K562 (cell line): ENCODE results near the gene ZNF485. TPM values are rescaled to one million over a fixed set of nuclear protein-coding genes. Genes with fewer than 3 reads are reported as not detected.

Source experiments
- ARID2 ChIP-seq: fragments of 450-650 bp; IDR thresholded peaks from 2 replicates; pipeline ENCODE4 v1.6.1; 2017; ENCODE audit warnings: antibody characterized with exemption, mild to moderate bottlenecking
- ASH1L ChIP-seq: fragments of 450-650 bp; IDR thresholded peaks from 2 replicates; pipeline ENCODE4 v1.6.1; 2018; ENCODE audit warnings: borderline replicate concordance, mild to moderate bottlenecking, low read depth; ENCODE audit not compliant: partially characterized antibody
- CBX5 ChIP-seq: IDR thresholded peaks from 2 replicates; pipeline ENCODE4 v1.6.1; 2014; ENCODE audit warnings: low read depth, borderline replicate concordance
- CHD4 ChIP-seq: fragments of 200-600 bp; sonication (generic); IDR thresholded peaks from 3 replicates; pipeline ENCODE4 v1.6.1; 2012; ENCODE audit warnings: low read depth, mild to moderate bottlenecking, mixed read lengths, low read length, inconsistent platforms; ENCODE audit not compliant: insufficient read depth, insufficient replicate concordance, poor library complexity, severe bottlenecking
- DNMT1 ChIP-seq: fragments of 450-650 bp; IDR thresholded peaks from 2 replicates; pipeline ENCODE4 v1.6.1; 2016; ENCODE audit warnings: antibody characterized with exemption, mild to moderate bottlenecking
- E2F1 ChIP-seq: sonication (generic); formaldehyde crosslinking; IDR thresholded peaks from 2 replicates; pipeline ENCODE4 v1.8.1; 2023; ENCODE audit warnings: mild to moderate bottlenecking, missing genetic modification reagents, moderate library complexity
- E2F5 ChIP-seq: sonication (generic); formaldehyde crosslinking; IDR thresholded peaks from 2 replicates; pipeline ENCODE4 v1.8.0; 2022; ENCODE audit warnings: mild to moderate bottlenecking, missing genetic modification reagents
- GTF2E2 ChIP-seq: fragments of 200-800 bp; sonication (Bioruptor generic); IDR thresholded peaks from 2 replicates; pipeline ENCODE4 v1.6.1; 2016; ENCODE audit warnings: missing genetic modification characterization, missing compliant biosample characterization
- HNRNPH1 ChIP-seq: fragments of 200-400 bp; formaldehyde crosslinking; optimal IDR thresholded peaks from 2 replicates; pipeline ENCODE3; 2017; ENCODE audit warnings: low read depth, mild to moderate bottlenecking, low read length, moderate library complexity
- MAZ ChIP-seq, 2 experiments: fragments of 450-650 bp in 1 of 2; sonication (generic) in 1 of 2; formaldehyde crosslinking; IDR thresholded peaks in 1 of 2; conservative IDR thresholded peaks in 1 of 2; 2 replicates each; pipeline versions ENCODE4 v1.4.0 to v1.5.0; 2020; ENCODE audit warnings: mild to moderate bottlenecking in 1 of 2, missing genetic modification reagents in 1 of 2
- NR1H2 ChIP-seq: sonication (generic); formaldehyde crosslinking; IDR thresholded peaks from 2 replicates; pipeline ENCODE4 v1.4.0; 2020; ENCODE audit warnings: mild to moderate bottlenecking, missing genetic modification reagents
- RFX5 ChIP-seq: IDR thresholded peaks from 2 replicates; pipeline ENCODE4 v1.6.1; 2011; ENCODE audit warnings: low read depth, mild to moderate bottlenecking, improper control_type of control experiment, low read length
- SMARCB1 ChIP-seq: IDR thresholded peaks from 2 replicates; pipeline ENCODE4 v1.6.1; 2011; ENCODE audit warnings: improper control_type of control experiment, low read depth; ENCODE audit not compliant: insufficient read length
- TRIM28 ChIP-seq: fragments of 450-650 bp; IDR thresholded peaks from 2 replicates; pipeline ENCODE4 v1.6.1; 2017
- XRCC3 ChIP-seq: fragments of 450-650 bp; IDR thresholded peaks from 2 replicates; pipeline ENCODE4 v1.6.1; 2017; ENCODE audit warnings: mild to moderate bottlenecking, moderate library complexity
- ZNF518B ChIP-seq: fragments of 250-450 bp; sonication (Bioruptor Pico); IDR thresholded peaks from 2 replicates; pipeline ENCODE4 v1.5.0; 2021; ENCODE audit warnings: mild to moderate bottlenecking, moderate library complexity
- ZNF778 ChIP-seq: fragments of 450-650 bp; formaldehyde crosslinking; IDR thresholded peaks from 2 replicates; pipeline ENCODE4 v1.4.0; 2020; ENCODE audit warnings: mild to moderate bottlenecking, moderate library complexity
- polyA plus RNA-seq, 8 experiments: library from polyadenylated mRNA; depleted of rRNA in 4 of 8; stranded (reverse) in 5 of 8; unstranded in 3 of 8; fragments of >200 nt; fragmentation: Nextera tagmentation in 2 of 8; fragmentation: Illumina TruSeq in 1 of 8; extraction: Ambion mirVana in 2 of 8; extraction: Trizol in 1 of 8; gene quantifications; 2 replicates each; pipeline versions ENCODE4 v1.2.1 to v1.2.3, GENCODE V29; 2011 to 2014; ENCODE audit warnings: inconsistent platforms in 1 of 8, missing spikeins in 1 of 8
- total RNA-seq, 7 experiments: library from RNA; depleted of rRNA in 6 of 7; stranded (reverse); fragments of >200 nt in 6 of 7; fragmentation: Illumina TruSeq in 2 of 7; extraction: Trizol in 2 of 7; gene quantifications; 2 replicates each; pipeline versions ENCODE4 v1.2.1 to v1.2.3, GENCODE V29; 2011 to 2021; ENCODE audit warnings: low replicate concordance in 1 of 7
- TF ChIP-seq, protein P1 (sequence below): sonication (generic); formaldehyde crosslinking; IDR thresholded peaks from 2 replicates; pipeline ENCODE4 v1.8.0; 2023; ENCODE audit warnings: mild to moderate bottlenecking, missing genetic modification reagents

The ZNF485 gene
- total and polyA plus RNA-seq, 9 of the 15 experiments (the other 6 are each of a cell fraction or from before 2014, with no cell fraction given), result 8.0 to 18.7 (median 11.9) TPM

- TF ChIP-seq CHD4 (no peak), ZNF518B (no peak), GTF2E2 (tag) (no peak), E2F1 (no peak), NR1H2 (CRISPR knock-in tag) (no peak), CBX5 (0 out of 2 replicates have a peak, but pooled peaks have one; percentile 34), XRCC3 (no peak), RFX5 (no peak), DNMT1 (no peak), TRIM28 (no peak), E2F5 (CRISPR knock-in tag) (no peak), HNRNPH1 (no peak), SMARCB1 (no peak), MAZ (CRISPR knock-in tag; conservative IDR thresholded peaks at IDR 0.05 in 1 of 2, IDR thresholded peaks at IDR 0.05 in 1 of 2) (0 out of 4 replicates have a peak, but pooled peaks have one; percentile 45 to 68), ASH1L (peak; percentile 52), ARID2 (no peak), ZNF778 (no peak)
- TF ChIP-seq, protein P1, sequence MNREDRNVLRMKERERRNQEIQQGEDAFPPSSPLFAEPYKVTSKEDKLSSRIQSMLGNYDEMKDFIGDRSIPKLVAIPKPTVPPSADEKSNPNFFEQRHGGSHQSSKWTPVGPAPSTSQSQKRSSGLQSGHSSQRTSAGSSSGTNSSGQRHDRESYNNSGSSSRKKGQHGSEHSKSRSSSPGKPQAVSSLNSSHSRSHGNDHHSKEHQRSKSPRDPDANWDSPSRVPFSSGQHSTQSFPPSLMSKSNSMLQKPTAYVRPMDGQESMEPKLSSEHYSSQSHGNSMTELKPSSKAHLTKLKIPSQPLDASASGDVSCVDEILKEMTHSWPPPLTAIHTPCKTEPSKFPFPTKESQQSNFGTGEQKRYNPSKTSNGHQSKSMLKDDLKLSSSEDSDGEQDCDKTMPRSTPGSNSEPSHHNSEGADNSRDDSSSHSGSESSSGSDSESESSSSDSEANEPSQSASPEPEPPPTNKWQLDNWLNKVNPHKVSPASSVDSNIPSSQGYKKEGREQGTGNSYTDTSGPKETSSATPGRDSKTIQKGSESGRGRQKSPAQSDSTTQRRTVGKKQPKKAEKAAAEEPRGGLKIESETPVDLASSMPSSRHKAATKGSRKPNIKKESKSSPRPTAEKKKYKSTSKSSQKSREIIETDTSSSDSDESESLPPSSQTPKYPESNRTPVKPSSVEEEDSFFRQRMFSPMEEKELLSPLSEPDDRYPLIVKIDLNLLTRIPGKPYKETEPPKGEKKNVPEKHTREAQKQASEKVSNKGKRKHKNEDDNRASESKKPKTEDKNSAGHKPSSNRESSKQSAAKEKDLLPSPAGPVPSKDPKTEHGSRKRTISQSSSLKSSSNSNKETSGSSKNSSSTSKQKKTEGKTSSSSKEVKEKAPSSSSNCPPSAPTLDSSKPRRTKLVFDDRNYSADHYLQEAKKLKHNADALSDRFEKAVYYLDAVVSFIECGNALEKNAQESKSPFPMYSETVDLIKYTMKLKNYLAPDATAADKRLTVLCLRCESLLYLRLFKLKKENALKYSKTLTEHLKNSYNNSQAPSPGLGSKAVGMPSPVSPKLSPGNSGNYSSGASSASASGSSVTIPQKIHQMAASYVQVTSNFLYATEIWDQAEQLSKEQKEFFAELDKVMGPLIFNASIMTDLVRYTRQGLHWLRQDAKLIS (CRISPR knock-in tag), result no peak
Observed at GRCh38 chr10:43606323-43607198, at the start of gene ZNF485 (continued).
